Activated CD8-positive, alpha-beta T cell treated with anti-CD3 and anti-CD28 coated beads for 36 hours (primary cell): Measurements from ENCODE around the gene OR2B6. TPM values are rescaled to one million over a fixed set of nuclear protein-coding genes. Genes with fewer than 3 reads are reported as not detected.

ENCODE experiments used
- ATAC-seq: fragments of 200-7000 bp; cut with Tn5 transposase; one replicate; pipeline ENCODE4 v1.10.0; 2021; ENCODE audit warnings: mild to moderate bottlenecking, moderate library complexity
- CTCF ChIA-PET: fragments of 350-600 bp; sonication (Branson Sonifier 250); formaldehyde crosslinking; loops from one replicate; lab custom pipeline; 2021; ENCODE audit warnings: antibody characterized with exemption; lab: Charles Lee
- POLR2A ChIA-PET: fragments of 350-600 bp; sonication (Branson Sonifier 250); formaldehyde crosslinking; loops from one replicate; lab custom pipeline; 2021; ENCODE audit warnings: antibody characterized with exemption; lab: Charles Lee
- DNase-seq: peaks from one replicate; pipeline ENCODE4 v3.0.0-alpha.2; 2020
- H3K27ac Mint-ChIP-seq: one replicate; pipeline ENCODE4 v1.8.0; 2021; ENCODE audit warnings: mild to moderate bottlenecking, mixed read lengths
- H3K27me3 Mint-ChIP-seq: one replicate; pipeline ENCODE4 v1.8.0; 2021; ENCODE audit warnings: mixed read lengths
- H3K36me3 Mint-ChIP-seq: one replicate; pipeline ENCODE4 v1.8.0; 2021; ENCODE audit warnings: low read depth, mixed read lengths
- H3K4me1 Mint-ChIP-seq: one replicate; pipeline ENCODE4 v1.8.0; 2021; ENCODE audit warnings: low read depth, mixed read lengths
- H3K4me3 Mint-ChIP-seq: one replicate; pipeline ENCODE4 v1.8.0; 2021; ENCODE audit warnings: mild to moderate bottlenecking, moderate library complexity, mixed read lengths
- H3K9me3 Mint-ChIP-seq: one replicate; pipeline ENCODE4 v1.8.0; 2021; ENCODE audit warnings: mixed read lengths
- CTCF ChIP-seq: fragments of 200-600 bp; IDR thresholded peaks from one replicate; pipeline ENCODE4 v1.8.0; 2022; ENCODE audit warnings: antibody characterized with exemption, mild to moderate bottlenecking
- intact Hi-C: fragments of 100-400 bp; cut with micrococcal nuclease; formaldehyde crosslinking; loops from one replicate; pipeline ENCODE4 v1.10.0; 2022
- total RNA-seq, 2 experiments: library from RNA; stranded (reverse); gene quantifications; one replicate each; pipeline ENCODE4 v1.2.3, GENCODE V29; 2021

OR2B6 gene
- total RNA-seq, 2 experiments from 2014 or later, result not detected

DNA sequence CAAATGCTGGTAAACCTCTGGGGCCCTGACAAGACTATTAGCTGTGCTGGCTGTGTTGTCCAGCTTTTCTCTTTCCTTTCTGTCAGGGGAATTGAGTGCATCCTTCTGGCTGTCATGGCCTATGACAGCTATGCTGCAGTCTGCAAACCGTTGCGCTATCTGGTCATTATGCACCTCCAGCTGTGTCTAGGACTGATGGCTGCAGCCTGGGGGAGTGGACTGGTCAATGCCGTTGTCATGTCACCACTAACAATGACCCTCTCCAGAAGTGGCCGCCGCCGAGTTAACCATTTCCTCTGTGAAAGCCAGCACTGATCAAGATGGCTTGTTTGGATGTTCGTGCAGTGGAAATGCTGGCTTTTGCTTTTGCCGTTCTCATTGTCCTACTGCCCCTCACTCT, 20.3 kb downstream of the OR2B6 start:
- CTCF ChIA-PET, result no interaction called here
- Mint-ChIP-seq H3K27me3 (peaks cover 18% of the 10 kb centered on the region), H3K36me3 (no peaks in the 10 kb centered on the region), H3K27ac (no peak overlapping the region), H3K4me1 (no peaks in the 10 kb centered on the region), H3K4me3 (no peak overlapping the region), H3K9me3 (no peaks in the 10 kb centered on the region)
- POLR2A ChIA-PET, result no interaction called here
- intact Hi-C loops, result no loop called here
- ATAC-seq (no peak), DNase-seq (no peak)
- no peak for TF ChIP-seq CTCF

- no peak for TF ChIP-seq CTCF
- intact Hi-C loops, result no loop called here
- H3K27ac Mint-ChIP-seq, result no peak overlapping the region
- ATAC-seq (no peak), DNase-seq (no peak)
- H3K36me3 Mint-ChIP-seq, result no peaks in the 10 kb centered on the region
- H3K9me3 Mint-ChIP-seq, result no peaks in the 10 kb centered on the region
- H3K4me1 Mint-ChIP-seq, result no peaks in the 10 kb centered on the region
- CTCF ChIA-PET, result no interaction called here
- peaks cover 19% of the 10 kb centered on the region for H3K27me3 Mint-ChIP-seq
- H3K4me3 Mint-ChIP-seq, result no peak overlapping the region
- POLR2A ChIA-PET, result no interaction called here
Observed at GRCh38 chr6:27978705-27979104, 21.7 kb downstream of the OR2B6 start.

GRCh38 chr6:27980111-27980510, 23.1 kb downstream of the OR2B6 start:
- ChIA-PET POLR2A (no interaction called here), CTCF (no interaction called here)
- Mint-ChIP-seq H3K36me3 (no peaks in the 10 kb centered on the region), H3K27ac (no peak overlapping the region), H3K9me3 (no peaks in the 10 kb centered on the region), H3K4me3 (no peak overlapping the region), H3K4me1 (no peaks in the 10 kb centered on the region), H3K27me3 (peaks cover 24% of the 10 kb centered on the region)
- ATAC-seq (no peak), DNase-seq (no peak)
- TF ChIP-seq CTCF, result no peak
- intact Hi-C loops, result no loop called here

GRCh38 chr6:27986928-27987725, 30.1 kb downstream of the OR2B6 start:
- H3K27ac Mint-ChIP-seq, result no peak overlapping the region
- ATAC-seq (no peak), DNase-seq (no peak)
- no peak for TF ChIP-seq CTCF
- intact Hi-C loops, result no loop called here
- ChIA-PET POLR2A (no interaction called here), CTCF (no interaction called here)
- no peaks in the 10 kb centered on the region for H3K4me1 Mint-ChIP-seq
- H3K9me3 Mint-ChIP-seq, result no peaks in the 10 kb centered on the region
- H3K4me3 Mint-ChIP-seq, result no peak overlapping the region
- peaks cover 29% of the 10 kb centered on the region for H3K27me3 Mint-ChIP-seq
- H3K36me3 Mint-ChIP-seq, result no peaks in the 10 kb centered on the region

DNA sequence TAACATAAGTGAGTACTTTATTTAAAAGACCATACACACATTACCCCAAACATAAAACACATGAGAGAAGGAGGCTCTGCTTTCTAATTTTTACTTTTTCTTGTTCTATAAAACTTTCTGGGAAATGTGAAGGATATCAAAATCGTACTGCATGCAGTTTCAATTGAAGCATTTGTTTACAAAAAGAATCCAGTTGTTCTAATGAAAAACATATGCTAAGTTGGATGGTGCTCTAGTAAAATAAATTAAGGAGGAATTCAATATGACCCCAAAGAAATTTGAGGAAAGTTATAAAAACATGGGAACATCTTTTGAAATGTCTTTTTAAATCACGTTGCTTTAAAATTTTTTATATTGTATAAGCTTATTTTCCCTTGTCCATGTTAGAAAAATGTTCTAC, 37.6 kb downstream of the OR2B6 start:
- intact Hi-C loops, result no loop called here
- no peaks in the 10 kb centered on the region for H3K36me3 Mint-ChIP-seq
- ChIA-PET POLR2A (no interaction called here), CTCF (no interaction called here)
- TF ChIP-seq CTCF, result no peak
- DNase-seq (no peak), ATAC-seq (no peak)
- peaks cover 31% of the 10 kb centered on the region for H3K27me3 Mint-ChIP-seq
- no peaks in the 10 kb centered on the region for H3K4me1 Mint-ChIP-seq
- H3K4me3 Mint-ChIP-seq, result no peak overlapping the region
- H3K27ac Mint-ChIP-seq, result no peak overlapping the region
- H3K9me3 Mint-ChIP-seq, result no peaks in the 10 kb centered on the region
